ENCODE data around the gene CALCOCO1. TPM values are rescaled to one million over a fixed set of nuclear protein-coding genes. Genes with fewer than 3 reads are reported as not detected.

CALCOCO1 gene
- total and polyA plus RNA-seq, 2 of the 13 experiments (the other 11 are each of a cell fraction or from before 2014, with no cell fraction given), result 7.7 to 47.7 TPM

DNA sequence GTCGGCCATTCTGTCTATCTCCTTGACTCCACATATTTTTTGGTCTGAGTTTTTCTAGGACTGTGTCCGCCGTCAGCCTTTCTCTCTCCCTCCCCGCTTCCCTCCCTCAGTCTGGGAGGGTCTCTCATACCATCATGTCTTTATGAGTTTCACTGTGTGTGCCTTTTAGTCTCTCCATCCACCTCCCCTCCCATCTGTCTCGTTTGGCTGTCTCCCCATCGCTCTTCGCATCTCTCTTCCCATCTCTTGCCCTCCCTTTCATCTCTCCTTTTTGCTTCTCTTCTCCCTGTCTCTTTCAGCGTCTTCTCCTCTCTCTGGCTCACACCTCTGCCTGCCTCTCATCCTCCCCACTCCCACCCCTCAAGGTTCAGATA, 31.5 kb upstream of the CALCOCO1 start (continued):
- TF ChIP-seq, protein P1, sequence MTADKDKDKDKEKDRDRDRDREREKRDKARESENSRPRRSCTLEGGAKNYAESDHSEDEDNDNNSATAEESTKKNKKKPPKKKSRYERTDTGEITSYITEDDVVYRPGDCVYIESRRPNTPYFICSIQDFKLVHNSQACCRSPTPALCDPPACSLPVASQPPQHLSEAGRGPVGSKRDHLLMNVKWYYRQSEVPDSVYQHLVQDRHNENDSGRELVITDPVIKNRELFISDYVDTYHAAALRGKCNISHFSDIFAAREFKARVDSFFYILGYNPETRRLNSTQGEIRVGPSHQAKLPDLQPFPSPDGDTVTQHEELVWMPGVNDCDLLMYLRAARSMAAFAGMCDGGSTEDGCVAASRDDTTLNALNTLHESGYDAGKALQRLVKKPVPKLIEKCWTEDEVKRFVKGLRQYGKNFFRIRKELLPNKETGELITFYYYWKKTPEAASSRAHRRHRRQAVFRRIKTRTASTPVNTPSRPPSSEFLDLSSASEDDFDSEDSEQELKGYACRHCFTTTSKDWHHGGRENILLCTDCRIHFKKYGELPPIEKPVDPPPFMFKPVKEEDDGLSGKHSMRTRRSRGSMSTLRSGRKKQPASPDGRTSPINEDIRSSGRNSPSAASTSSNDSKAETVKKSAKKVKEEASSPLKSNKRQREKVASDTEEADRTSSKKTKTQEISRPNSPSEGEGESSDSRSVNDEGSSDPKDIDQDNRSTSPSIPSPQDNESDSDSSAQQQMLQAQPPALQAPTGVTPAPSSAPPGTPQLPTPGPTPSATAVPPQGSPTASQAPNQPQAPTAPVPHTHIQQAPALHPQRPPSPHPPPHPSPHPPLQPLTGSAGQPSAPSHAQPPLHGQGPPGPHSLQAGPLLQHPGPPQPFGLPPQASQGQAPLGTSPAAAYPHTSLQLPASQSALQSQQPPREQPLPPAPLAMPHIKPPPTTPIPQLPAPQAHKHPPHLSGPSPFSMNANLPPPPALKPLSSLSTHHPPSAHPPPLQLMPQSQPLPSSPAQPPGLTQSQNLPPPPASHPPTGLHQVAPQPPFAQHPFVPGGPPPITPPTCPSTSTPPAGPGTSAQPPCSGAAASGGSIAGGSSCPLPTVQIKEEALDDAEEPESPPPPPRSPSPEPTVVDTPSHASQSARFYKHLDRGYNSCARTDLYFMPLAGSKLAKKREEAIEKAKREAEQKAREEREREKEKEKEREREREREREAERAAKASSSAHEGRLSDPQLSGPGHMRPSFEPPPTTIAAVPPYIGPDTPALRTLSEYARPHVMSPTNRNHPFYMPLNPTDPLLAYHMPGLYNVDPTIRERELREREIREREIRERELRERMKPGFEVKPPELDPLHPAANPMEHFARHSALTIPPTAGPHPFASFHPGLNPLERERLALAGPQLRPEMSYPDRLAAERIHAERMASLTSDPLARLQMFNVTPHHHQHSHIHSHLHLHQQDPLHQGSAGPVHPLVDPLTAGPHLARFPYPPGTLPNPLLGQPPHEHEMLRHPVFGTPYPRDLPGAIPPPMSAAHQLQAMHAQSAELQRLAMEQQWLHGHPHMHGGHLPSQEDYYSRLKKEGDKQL (CRISPR knock-in tag; IDR thresholded peaks at IDR 0.05; ENCODE audit: low read depth), result no peak
- TF ChIP-seq, protein P2, sequence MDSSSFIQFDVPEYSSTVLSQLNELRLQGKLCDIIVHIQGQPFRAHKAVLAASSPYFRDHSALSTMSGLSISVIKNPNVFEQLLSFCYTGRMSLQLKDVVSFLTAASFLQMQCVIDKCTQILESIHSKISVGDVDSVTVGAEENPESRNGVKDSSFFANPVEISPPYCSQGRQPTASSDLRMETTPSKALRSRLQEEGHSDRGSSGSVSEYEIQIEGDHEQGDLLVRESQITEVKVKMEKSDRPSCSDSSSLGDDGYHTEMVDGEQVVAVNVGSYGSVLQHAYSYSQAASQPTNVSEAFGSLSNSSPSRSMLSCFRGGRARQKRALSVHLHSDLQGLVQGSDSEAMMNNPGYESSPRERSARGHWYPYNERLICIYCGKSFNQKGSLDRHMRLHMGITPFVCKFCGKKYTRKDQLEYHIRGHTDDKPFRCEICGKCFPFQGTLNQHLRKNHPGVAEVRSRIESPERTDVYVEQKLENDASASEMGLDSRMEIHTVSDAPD (CRISPR knock-in tag; IDR thresholded peaks at IDR 0.05), result no peak
- TF ChIP-seq PHF21A (CRISPR knock-in tag; IDR thresholded peaks at IDR 0.05) (no peak), ZNF30 (CRISPR knock-in tag; IDR thresholded peaks at IDR 0.05) (no peak), KDM2A (CRISPR knock-in tag; IDR thresholded peaks at IDR 0.05; ENCODE audit: borderline replicate concordance, low read depth) (no peak), FOXJ3 (CRISPR knock-in tag; IDR thresholded peaks at IDR 0.05; ENCODE audit: borderline replicate concordance) (no peak)

Measured in HepG2 (cell line).